C4-2B (cell line): Measurements from ENCODE around the gene ZNF385B.

ENCODE experiments used
- ZFX ChIP-seq: fragments of 450-650 bp; IDR thresholded peaks from 2 replicates; pipeline ENCODE4 v1.6.1; 2017
- TF ChIP-seq, protein P1 (sequence below): fragments of 450-650 bp; conservative IDR thresholded peaks from 2 replicates; pipeline ENCODE4 v1.5.1; 2017; ENCODE audit warnings: mild to moderate bottlenecking

DNA sequence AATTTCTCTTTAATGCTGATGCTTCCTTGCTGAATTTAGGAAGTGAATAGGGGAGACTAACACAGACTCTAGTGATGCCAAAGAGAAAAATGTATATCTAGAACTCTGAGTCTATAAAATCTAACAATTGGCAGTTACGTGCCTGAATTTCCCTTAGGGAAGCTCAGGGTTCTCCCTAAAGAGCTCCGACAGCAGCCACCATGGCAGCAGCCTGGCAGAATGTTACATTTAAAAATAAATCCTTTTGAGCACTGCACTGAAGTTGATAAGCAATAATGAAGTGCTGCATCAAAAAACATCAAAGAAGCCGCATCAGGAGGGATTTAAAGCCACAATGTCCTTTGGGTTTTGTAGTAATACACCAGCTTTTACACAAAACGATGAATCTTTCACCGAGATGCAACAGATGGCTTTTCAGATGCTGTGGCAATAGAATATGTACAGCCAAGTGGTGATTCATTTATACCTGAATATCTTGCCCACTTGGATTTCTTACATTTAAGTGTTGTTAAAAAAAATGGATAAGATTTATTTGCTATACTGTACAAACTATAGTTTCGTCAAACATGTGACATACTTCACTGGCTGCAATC is 305.6 kb downstream of the ZNF385B start:
- TF ChIP-seq, protein P1, sequence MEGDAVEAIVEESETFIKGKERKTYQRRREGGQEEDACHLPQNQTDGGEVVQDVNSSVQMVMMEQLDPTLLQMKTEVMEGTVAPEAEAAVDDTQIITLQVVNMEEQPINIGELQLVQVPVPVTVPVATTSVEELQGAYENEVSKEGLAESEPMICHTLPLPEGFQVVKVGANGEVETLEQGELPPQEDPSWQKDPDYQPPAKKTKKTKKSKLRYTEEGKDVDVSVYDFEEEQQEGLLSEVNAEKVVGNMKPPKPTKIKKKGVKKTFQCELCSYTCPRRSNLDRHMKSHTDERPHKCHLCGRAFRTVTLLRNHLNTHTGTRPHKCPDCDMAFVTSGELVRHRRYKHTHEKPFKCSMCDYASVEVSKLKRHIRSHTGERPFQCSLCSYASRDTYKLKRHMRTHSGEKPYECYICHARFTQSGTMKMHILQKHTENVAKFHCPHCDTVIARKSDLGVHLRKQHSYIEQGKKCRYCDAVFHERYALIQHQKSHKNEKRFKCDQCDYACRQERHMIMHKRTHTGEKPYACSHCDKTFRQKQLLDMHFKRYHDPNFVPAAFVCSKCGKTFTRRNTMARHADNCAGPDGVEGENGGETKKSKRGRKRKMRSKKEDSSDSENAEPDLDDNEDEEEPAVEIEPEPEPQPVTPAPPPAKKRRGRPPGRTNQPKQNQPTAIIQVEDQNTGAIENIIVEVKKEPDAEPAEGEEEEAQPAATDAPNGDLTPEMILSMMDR = no peak
- no peak for TF ChIP-seq ZFX
